Fibroblast of lung (primary cell): ENCODE results near the gene PKP3.

ENCODE experiments used
- CTCF ChIP-seq, 2 donors: IDR thresholded peaks in 1 of 2; conservative IDR thresholded peaks in 1 of 2; 1 replicate in 1 of 2; 2 replicates in 1 of 2; pipeline ENCODE4 v1.5.1; 2011 to 2012; ENCODE audit warnings: low read length in 2 of 2, control low read depth in 1 of 2, inconsistent platforms in 1 of 2, low read depth in 1 of 2, mild to moderate bottlenecking in 1 of 2
- EZH2 ChIP-seq: IDR thresholded peaks from 2 replicates; pipeline ENCODE4 v1.5.1; 2012; ENCODE audit warnings: low read length, control low read depth, mild to moderate bottlenecking; ENCODE audit errors: missing control alignments

GRCh38 chr11:381501-382072, 12.4 kb upstream of the PKP3 start:
- TF ChIP-seq CTCF (conservative IDR thresholded peaks at IDR 0.05 in 1 of 2, IDR thresholded peaks at IDR 0.05 in 1 of 2; ENCODE audit: low read depth in 1 of 2, low read length in 2 of 2), result no peak
- no peak for TF ChIP-seq EZH2
